GM18909 (cell line): ENCODE data around the gene CEACAM6.
"Not testable (repeated sequence)": the region's sequence is repeated elsewhere in the genome, so short reads cannot be mapped to it uniquely, and the experiment has no call there.

Experiments
- ATAC-seq: cut with Tn5 transposase; IDR thresholded peaks from one replicate; pipeline ENCODE4 v1.9.1; 2021; ENCODE audit warnings: mild to moderate bottlenecking; ENCODE audit not compliant: unreplicated experiment, poor library complexity

Gene CEACAM6

GRCh38 chr19:41746593-41747227 is 8.6 kb upstream of the CEACAM6 start:
- ATAC-seq: no peak

- ATAC-seq: no peak
Measured at GRCh38 chr19:41748012-41748411, 7.3 kb upstream of the CEACAM6 start.

DNA sequence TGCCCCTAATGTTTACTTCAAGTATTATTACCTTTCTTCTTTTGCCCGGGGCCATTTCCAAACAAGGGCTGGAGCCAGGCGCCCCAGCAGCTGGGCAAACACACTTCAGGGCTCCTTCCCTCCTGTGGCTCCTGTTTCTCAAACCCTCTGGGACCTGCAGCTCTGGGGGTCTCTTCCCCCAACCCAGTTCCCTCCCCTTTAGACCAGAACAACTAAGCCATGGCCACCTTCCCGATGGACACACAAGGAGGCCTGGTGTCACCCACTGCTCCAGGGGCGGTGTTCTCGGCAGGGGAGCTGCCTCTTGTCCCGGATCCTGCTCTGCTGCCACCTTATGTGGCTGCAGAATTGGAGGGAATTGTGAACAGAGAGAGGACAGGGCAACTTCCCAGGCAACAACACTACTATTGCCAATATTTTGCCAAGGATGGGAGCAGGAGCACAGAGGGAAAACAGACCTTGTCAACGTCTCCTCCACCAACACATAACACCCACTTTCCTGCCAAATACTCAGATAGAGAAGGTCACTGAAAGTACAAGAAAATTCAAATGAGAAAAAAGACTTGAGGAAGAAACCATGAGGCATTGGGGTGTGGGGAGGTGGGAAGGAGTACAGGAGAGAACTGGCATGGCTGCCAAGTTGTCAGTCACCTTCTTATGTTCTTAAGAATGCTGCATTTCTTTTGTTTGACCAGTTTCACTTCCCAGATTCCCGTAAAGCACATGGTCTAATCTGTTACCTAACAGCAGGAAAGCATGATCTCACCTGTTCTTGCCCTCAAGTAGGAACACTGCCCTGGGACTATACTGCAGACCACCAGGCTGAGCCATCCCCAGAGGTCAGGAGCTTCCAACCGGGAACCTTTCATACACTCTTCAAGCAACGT is 4.8 kb upstream of the CEACAM6 start:
- ATAC-seq: not testable (repeated sequence)

DNA sequence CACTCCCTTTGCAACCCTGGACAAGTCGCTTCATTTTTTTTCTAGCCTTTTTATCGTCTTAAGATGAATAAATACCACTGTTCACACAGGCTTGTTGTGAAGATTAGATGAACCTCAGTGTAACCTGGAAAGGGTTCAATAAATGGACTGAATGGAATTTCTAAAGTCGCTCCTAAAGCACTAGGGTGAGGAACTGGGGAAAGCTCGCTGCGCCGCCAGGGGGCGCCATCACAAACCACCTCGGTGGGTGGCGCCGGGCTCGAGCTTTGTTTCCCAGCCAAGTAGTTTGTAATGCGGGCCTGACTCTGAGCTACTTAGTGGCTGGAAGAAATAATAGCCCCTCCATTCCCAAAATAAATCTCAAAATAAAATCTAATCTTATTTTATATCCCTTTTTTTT is 2.2 kb upstream of the CEACAM6 start:
- no peak for ATAC-seq

DNA sequence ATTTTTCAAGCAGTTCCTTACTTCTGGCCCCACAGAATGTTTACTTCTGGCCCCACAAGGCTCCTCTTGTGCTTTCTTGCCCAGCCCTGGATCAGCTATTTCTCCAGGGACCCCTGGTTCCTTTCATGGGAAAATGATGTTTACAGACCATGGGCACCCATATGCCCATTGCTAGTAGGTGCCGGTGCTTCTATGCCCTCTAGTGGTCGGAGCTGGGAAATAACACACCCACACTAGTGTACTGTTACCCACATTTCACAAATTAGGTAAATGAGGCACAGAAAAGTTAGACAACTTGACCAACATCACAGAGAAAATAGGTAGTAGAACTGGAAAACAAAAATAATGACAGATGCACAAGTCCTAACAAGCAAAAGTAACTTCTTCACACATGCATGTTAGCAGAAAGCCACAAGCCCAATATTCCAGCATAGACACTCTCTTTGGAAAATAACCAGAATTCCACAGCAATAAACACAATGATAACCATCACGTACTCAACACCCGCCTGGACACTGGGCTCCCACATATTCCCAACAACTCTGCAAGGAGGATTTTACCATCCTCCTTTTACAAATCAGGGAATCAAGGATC is 1.3 kb upstream of the CEACAM6 start:
- no peak for ATAC-seq

DNA sequence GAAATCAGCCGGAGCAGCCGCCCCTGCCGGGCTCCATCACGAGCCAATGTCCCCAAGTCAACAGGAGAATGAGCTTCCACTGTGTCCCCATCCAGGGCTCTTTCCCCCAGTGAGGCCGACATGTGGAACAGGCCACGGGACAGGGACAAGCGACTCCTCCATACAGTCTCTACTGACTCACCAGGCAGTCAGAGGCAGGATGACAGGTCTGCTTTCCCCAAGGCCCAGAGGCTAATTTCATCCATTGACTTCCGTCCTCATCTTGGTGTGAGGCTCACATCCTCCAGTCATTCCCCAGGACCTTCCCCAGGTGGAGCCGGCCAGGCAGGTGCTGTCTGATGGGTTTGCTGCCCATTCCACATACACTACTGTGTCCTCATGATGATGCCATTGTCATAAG is 3.5 kb downstream of the CEACAM6 start:
- no peak for ATAC-seq

- ATAC-seq: no peak
Measured at GRCh38 chr19:41767115-41767514, 11.8 kb downstream of the CEACAM6 start.

DNA sequence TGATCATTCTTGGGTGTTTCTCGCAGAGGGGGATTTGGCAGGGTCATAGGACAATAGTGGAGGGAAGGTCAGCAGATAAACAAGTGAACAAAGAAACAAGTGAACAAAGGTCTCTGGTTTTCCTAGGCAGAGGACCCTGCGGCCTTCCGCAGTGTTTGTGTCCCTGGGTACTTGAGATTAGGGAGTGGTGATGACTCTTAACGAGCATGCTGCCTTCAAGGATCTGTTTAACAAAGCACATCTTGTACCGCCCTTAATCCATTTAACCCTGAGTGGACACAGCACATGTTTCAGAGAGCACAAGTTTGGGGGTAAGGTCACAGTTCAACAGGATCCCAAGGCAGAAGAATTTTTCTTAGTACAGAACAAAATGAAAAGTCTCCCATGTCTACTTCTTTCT is 12.8 kb downstream of the CEACAM6 start:
- ATAC-seq: not testable (repeated sequence)

DNA sequence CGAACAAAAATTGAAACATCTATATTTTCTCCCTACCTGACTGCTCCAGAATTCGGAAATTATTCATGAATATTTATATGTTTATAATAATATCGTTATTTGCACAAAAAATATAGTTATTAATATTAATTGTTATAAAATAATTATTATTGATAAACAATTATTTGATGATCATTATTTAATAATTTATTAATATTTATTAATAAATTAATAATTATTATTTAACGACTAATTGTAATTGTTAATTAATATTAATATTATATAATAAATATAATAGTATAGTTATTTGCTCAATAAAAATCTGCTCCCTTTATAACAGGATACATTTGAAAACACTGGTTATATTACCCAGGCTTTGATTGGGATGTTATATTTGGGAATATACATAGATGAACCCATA is 14.3 kb downstream of the CEACAM6 start:
- no peak for ATAC-seq

DNA sequence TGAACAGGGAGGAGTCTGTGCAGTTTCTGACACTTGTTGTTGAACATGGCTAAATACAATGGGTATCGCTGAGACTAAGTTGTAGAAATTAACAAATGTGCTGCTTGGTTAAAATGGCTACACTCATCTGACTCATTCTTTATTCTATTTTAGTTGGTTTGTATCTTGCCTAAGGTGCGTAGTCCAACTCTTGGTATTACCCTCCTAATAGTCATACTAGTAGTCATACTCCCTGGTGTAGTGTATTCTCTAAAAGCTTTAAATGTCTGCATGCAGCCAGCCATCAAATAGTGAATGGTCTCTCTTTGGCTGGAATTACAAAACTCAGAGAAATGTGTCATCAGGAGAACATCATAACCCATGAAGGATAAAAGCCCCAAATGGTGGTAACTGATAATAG is 16.1 kb downstream of the CEACAM6 start:
- no peak for ATAC-seq

DNA sequence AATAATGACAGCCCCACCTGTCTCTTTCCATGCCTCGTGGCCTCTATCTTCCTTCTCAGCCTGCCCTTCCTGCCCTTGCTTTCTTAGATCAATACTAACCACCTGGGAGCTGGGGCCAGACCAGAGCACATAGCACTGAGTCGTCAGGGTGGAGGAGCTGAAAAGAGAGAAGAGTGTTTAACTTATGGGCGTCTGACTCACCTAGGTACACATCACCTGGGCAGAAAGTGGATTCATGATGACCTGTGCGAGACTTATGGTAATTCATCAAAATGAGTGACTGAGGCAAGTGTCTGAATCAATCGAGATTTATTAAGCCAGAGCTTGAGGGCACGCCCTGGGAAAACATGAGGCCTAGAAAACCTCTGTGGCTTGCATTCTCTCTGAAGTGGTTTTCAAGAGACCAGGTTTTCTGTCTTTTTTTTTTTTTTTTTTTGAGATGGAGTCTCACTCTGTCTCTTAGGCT is 19.2 kb downstream of the CEACAM6 start:
- no peak for ATAC-seq

- no peak for ATAC-seq
Measured at GRCh38 chr19:41776700-41777099, 21.4 kb downstream of the CEACAM6 start.

DNA sequence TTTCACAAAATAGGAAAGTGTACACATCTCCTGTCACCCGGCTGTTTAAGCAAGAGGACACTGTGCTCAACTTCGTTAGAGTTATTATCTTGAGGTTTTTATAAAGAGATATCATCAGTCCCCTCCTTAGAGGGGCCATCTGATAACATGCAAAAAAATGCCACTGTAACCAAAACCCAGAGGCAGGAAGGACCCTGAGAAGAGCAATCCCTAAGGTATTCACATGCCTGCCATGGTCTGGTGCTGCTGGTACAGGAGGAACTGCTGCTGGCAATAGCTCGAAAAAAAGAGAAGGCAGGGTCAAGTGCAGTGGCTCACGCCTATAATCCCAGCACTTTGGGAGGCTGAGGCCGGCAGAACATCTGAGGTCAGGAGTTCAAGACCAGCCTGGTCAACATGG is 28.3 kb downstream of the CEACAM6 start:
- ATAC-seq: no peak

DNA sequence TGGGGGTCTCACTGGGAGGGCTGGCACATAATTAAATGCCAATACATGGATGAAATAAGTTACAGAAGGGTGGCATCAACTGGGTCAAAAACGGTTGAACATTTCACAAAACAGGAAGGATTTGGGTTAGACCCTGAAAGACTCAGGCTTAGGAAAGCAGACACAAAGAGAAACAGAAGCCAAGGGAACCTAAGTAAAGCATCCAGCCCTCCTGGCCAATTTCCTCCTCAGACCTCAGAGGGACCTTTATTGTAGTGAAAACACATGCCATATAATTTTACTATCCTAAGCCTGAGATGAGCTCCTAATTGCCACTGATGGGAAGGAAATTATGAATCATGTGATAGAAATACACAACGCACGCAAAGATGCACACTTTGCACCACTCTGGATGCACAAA is 29.0 kb downstream of the CEACAM6 start:
- ATAC-seq: no peak

- ATAC-seq: no peak
Measured at GRCh38 chr19:41784743-41785142, 29.4 kb downstream of the CEACAM6 start.

GRCh38 chr19:41785653-41786052 is 30.3 kb downstream of the CEACAM6 start:
- peak; percentile 46 for ATAC-seq

DNA sequence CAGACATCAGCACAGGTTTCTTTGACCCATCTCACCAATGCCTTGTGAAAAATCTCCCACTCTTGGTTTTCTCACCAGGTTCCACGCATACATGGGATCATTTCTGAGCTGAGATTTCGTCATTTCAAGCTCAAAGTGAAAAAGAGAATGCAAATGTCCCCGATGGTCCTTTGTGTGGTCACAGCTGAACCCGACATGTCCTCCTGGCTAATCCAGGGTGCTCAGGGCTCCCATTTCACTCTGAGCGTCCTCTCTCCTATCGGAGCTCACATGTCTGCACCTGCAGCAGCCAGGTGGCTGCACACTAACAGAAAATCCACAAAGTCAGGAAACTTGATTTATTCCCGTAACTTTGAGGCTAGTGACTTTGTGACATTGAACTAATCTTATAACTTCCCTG is 31.7 kb downstream of the CEACAM6 start:
- ATAC-seq: no peak

DNA sequence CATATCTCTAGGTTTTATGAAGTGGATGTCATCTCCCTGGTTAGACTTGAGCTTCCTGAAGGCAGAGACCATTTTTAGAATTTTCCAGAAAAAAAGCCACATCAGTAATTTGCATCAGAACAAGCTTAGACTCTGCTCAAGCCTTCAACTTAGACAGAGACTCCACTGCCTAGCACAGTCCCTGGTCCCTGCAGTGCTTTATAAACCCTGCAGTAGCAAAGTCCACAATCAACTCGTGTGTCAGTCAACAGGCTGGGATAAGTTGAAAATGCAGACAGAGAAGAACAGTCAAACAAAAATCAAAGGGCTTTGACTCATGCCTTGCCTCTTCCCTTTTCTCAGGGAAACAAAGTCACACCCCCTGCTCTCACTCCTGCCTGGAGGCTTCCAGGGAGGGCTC is 33.2 kb downstream of the CEACAM6 start:
- not testable (repeated sequence) for ATAC-seq

- not testable (repeated sequence) for ATAC-seq
Measured at GRCh38 chr19:41789053-41789452, 33.7 kb downstream of the CEACAM6 start.

DNA sequence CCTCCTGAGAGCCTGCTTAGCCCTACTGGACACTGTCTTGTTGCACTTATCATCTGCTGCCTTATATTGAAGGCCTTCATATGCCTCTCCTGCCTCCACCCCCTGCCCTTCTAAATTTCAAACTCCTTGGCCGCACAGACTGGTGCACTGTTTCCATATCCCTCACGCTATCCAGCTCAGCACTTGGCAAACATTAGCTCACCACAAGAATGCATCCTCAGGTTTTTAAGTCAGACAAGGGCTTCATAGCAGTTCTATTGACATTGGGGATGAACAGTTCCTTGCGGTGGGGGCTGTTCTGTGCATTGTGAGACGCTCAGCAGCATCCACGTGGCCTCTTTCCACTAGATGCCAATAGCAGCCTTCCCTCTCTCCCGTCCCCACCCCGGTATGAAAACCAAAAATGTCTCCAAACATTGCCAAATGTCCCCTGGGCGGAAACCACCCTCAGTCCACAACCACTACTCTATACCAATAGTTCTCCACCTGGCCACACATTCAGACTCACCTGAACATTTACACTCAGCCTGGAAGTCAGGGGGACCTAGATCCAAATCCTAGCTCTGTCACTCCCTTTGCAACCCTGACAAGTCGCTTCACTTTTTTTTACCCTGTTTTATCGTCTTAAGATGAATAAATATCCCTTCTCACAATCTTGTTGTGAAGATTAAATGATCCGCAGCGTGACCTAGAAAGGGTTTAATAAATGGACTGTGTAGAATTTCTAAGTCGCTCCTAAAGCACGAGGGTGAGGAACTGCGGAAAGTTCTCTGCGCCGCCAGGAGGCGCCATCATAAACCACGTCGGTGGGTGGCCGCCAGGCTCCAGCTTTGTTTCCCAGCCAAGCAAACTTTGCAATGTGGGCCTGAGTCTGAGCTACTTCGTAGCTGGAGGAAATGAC is 37.4 kb downstream of the CEACAM6 start:
- no peak for ATAC-seq
